SK-N-SH (cell line): ENCODE results near the gene EXOC1. TPM values are rescaled to one million over a fixed set of nuclear protein-coding genes. Genes with fewer than 3 reads are reported as not detected.

Experiments used
- CTCF ChIA-PET: fragments of 300-600, 350-600 bp; formaldehyde crosslinking; extraction: SDS; loops from one replicate; lab custom pipeline; 2021; lab: Yijun Ruan, JAX
- POLR2A ChIA-PET: fragments of 350-600 bp; sonication (Branson Sonifier 250); formaldehyde crosslinking; extraction: SDS; loops from one replicate; lab custom pipeline; 2020; ENCODE audit warnings: antibody characterized with exemption, inconsistent platforms; lab: Yijun Ruan, JAX
- DNase-seq: peaks from one replicate; pipeline ENCODE4 v3.0.0; 2012
- H2AFZ ChIP-seq: fragments of 200-600 bp; sonication (generic); 2 replicates; pipeline ENCODE4 v1.8.1; 2016; ENCODE audit warnings: antibody characterized with exemption, mild to moderate bottlenecking, low read depth
- H3F3A ChIP-seq: fragments of 200-600 bp; sonication (generic); replicated peaks from 2 replicates; pipeline ENCODE3; 2016; ENCODE audit warnings: antibody characterized with exemption, mild to moderate bottlenecking; ENCODE audit not compliant: insufficient read depth
- H3K27ac ChIP-seq, 2 experiments: fragments of 200-500 bp in 1 of 2; fragments of 200-600 bp in 1 of 2; sonication (Bioruptor generic) in 1 of 2; sonication (generic), shearing (Covaris generic) in 1 of 2; 2 replicates each; pipeline versions ENCODE4 v1.5.1 to v1.6.1; 2014 to 2016; ENCODE audit warnings: low read depth in 2 of 2, inconsistent platforms in 1 of 2, low read length in 1 of 2, mild to moderate bottlenecking in 1 of 2, mixed read lengths in 1 of 2
- H3K27me3 ChIP-seq: fragments of 200-600 bp; sonication (generic), shearing (Covaris generic); 2 replicates; pipeline ENCODE4 v1.6.1; 2016; ENCODE audit warnings: mixed run types; ENCODE audit not compliant: insufficient read depth
- H3K36me3 ChIP-seq, 2 experiments: fragments of 200-500 bp in 1 of 2; fragments of 200-600 bp in 1 of 2; sonication (Bioruptor generic) in 1 of 2; sonication (generic) in 1 of 2; replicated peaks in 1 of 2; 2 replicates each; pipeline versions ENCODE3 to v1.5.1; 2014 to 2016; ENCODE audit warnings: low read length in 1 of 2, mild to moderate bottlenecking in 1 of 2; ENCODE audit not compliant: insufficient read depth in 2 of 2, control insufficient read depth in 1 of 2
- H3K4me1 ChIP-seq, 2 experiments: fragments of 200-500 bp in 1 of 2; fragments of 200-600 bp in 1 of 2; sonication (Bioruptor generic) in 1 of 2; sonication (generic), shearing (Covaris generic) in 1 of 2; 2 replicates each; pipeline versions ENCODE4 v1.5.1 to v1.6.1; 2014 to 2016; ENCODE audit warnings: low read depth in 1 of 2, low read length in 1 of 2, mixed run types in 1 of 2; ENCODE audit not compliant: insufficient read depth in 2 of 2, control insufficient read depth in 1 of 2
- H3K4me2 ChIP-seq: fragments of 200-600 bp; sonication (generic), shearing (Covaris generic); 2 replicates; pipeline ENCODE4 v1.6.1; 2017; ENCODE audit warnings: mixed run types
- H3K4me3 ChIP-seq, 2 experiments: fragments of 200-500 bp in 1 of 2; fragments of 200-600 bp in 1 of 2; sonication (Bioruptor generic) in 1 of 2; sonication (generic), shearing (Covaris generic) in 1 of 2; 2 replicates each; pipeline versions ENCODE4 v1.5.1 to v1.8.1; 2014 to 2016; ENCODE audit warnings: low read depth in 2 of 2, inconsistent platforms in 1 of 2, low read length in 1 of 2, mild to moderate bottlenecking in 1 of 2, mixed read lengths in 1 of 2, moderate library complexity in 1 of 2
- H3K79me2 ChIP-seq: fragments of 200-600 bp; sonication (generic); 2 replicates; pipeline ENCODE4 v1.8.1; 2017; ENCODE audit warnings: mild to moderate bottlenecking; ENCODE audit not compliant: insufficient read depth
- H3K9ac ChIP-seq: fragments of 200-600 bp; sonication (generic); 2 replicates; pipeline ENCODE4 v1.6.1; 2017; ENCODE audit warnings: mixed run types
- H3K9me2 ChIP-seq: fragments of 200-600 bp; sonication (generic); 2 replicates; pipeline ENCODE4 v1.6.1; 2017; ENCODE audit warnings: mixed run types
- H3K9me3 ChIP-seq: fragments of 200-600 bp; sonication (generic); 2 replicates; pipeline ENCODE4 v1.6.1; 2017; ENCODE audit warnings: mixed run types, mild to moderate bottlenecking, moderate library complexity
- H4K20me1 ChIP-seq: fragments of 200-600 bp; sonication (generic); 2 replicates; pipeline ENCODE4 v1.6.1; 2017; ENCODE audit warnings: mild to moderate bottlenecking, mixed run types; ENCODE audit not compliant: insufficient read depth
- EP300 ChIP-seq, 2 experiments: IDR thresholded peaks; 2 replicates each; pipeline versions ENCODE4 v1.4.0 to v1.6.1; 2012; ENCODE audit warnings: borderline replicate concordance in 1 of 2, low read depth in 1 of 2, low read length in 1 of 2
- EZH2phosphoT487 ChIP-seq: fragments of 200-600 bp; sonication (generic); IDR thresholded peaks from 2 replicates; pipeline ENCODE4 v1.6.1; 2017; ENCODE audit warnings: low read depth, mixed run types, mild to moderate bottlenecking, antibody characterized with exemption, moderate library complexity, borderline replicate concordance
- FOXJ3 ChIP-seq: sonication (generic); formaldehyde crosslinking; IDR thresholded peaks from 2 replicates; pipeline ENCODE4 v1.5.1; 2020; ENCODE audit warnings: mild to moderate bottlenecking, missing genetic modification reagents
- GABPA ChIP-seq: IDR thresholded peaks from 2 replicates; pipeline ENCODE4 v1.4.0; 2012; ENCODE audit warnings: low read depth, mild to moderate bottlenecking
- GATA2 ChIP-seq: sonication (generic); formaldehyde crosslinking; IDR thresholded peaks from 2 replicates; pipeline ENCODE4 v1.5.0; 2020; ENCODE audit warnings: mild to moderate bottlenecking, missing genetic modification reagents
- JUND ChIP-seq: IDR thresholded peaks from 2 replicates; pipeline ENCODE4 v1.4.0; 2012
- MEF2A ChIP-seq: IDR thresholded peaks from 2 replicates; pipeline ENCODE4 v1.4.0; 2012; ENCODE audit warnings: low read depth, borderline replicate concordance
- MXI1 ChIP-seq: IDR thresholded peaks from 2 replicates; pipeline ENCODE4 v1.6.1; 2012; ENCODE audit warnings: mild to moderate bottlenecking, low read depth, low read length, improper control_type of control experiment
- NFIC ChIP-seq: IDR thresholded peaks from 2 replicates; pipeline ENCODE4 v1.4.0; 2012; ENCODE audit warnings: borderline replicate concordance
- NRF1 ChIP-seq: IDR thresholded peaks from 2 replicates; pipeline ENCODE4 v1.6.1; 2012; ENCODE audit warnings: low read depth, mild to moderate bottlenecking, low read length
- POLR2AphosphoS5 ChIP-seq: IDR thresholded peaks from 2 replicates; pipeline ENCODE4 v1.6.1; 2012; ENCODE audit warnings: low read depth, low read length
- RAD21 ChIP-seq: IDR thresholded peaks from 2 replicates; pipeline ENCODE4 v1.6.1; 2012; ENCODE audit warnings: mild to moderate bottlenecking, low read length
- RFX5 ChIP-seq: IDR thresholded peaks from 2 replicates; pipeline ENCODE4 v1.6.1; 2012; ENCODE audit warnings: mild to moderate bottlenecking, improper control_type of control experiment, low read length
- RXRA ChIP-seq: IDR thresholded peaks from 2 replicates; pipeline ENCODE4 v1.4.0; 2012; ENCODE audit warnings: low read depth, mild to moderate bottlenecking, borderline replicate concordance
- SMC3 ChIP-seq: IDR thresholded peaks from 2 replicates; pipeline ENCODE4 v1.6.1; 2012; ENCODE audit warnings: low read depth, low read length, improper control_type of control experiment
- TAF1 ChIP-seq: IDR thresholded peaks from 2 replicates; pipeline ENCODE4 v1.6.1; 2012; ENCODE audit warnings: low read depth, mild to moderate bottlenecking, low read length, moderate library complexity, borderline replicate concordance
- TEAD4 ChIP-seq: IDR thresholded peaks from 2 replicates; pipeline ENCODE4 v1.4.0; 2012; ENCODE audit warnings: mild to moderate bottlenecking, borderline replicate concordance; ENCODE audit not compliant: insufficient read depth
- WGBS: methylation state at CpG from one replicate; pipeline ENCODE4 v1.1.6; 2017; ENCODE audit warnings: low lambda C conversion rate; 5-methylcytosine and 5-hydroxymethylcytosine counted together
- polyA plus RNA-seq, 3 experiments: library from polyadenylated mRNA; depleted of rRNA; stranded (reverse); fragments of >200 nt; gene quantifications; 2 replicates each; pipeline ENCODE4 v1.2.3, GENCODE V29; 2012
- TF ChIP-seq, protein P1 (sequence below): fragments of 150-350 bp; IDR thresholded peaks from 2 replicates; pipeline ENCODE4 v1.6.1; 2017; ENCODE audit warnings: antibody characterized with exemption, low read length, low read depth, borderline replicate concordance
- TF ChIP-seq, protein P2 (sequence below): IDR thresholded peaks from 2 replicates; pipeline ENCODE4 v1.4.0; 2012; ENCODE audit warnings: low read depth, borderline replicate concordance
- TF ChIP-seq, protein P3 (sequence below): IDR thresholded peaks from 2 replicates; pipeline ENCODE4 v1.4.0; 2012; ENCODE audit warnings: low read depth, borderline replicate concordance

The EXOC1 gene
- polyA plus RNA-seq, 1 of the 3 experiments (the other 2 are of a cell fraction) = 13.5 TPM

DNA sequence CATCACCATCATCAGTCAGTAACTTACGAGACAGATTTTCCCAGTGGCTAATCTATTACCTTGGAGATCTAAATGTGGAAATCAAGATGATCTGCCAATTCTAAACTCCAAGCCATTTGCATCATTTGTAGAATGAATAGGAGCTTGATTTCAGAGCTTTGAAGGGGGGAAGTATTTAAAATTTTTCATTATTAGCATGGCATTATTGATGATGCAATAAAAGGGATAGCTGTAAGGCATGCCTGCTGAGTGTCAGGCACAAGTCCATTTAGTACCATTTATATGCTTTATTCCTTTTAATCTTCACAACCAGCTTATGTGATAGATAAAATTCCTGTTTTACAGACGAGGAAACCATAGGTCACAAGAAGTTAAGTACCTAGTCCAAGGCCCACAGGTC, 28.6 kb upstream of the EXOC1 start:
- H3K79me2 ChIP-seq = no peaks in the 10 kb centered on the region
- TF ChIP-seq, protein P1, sequence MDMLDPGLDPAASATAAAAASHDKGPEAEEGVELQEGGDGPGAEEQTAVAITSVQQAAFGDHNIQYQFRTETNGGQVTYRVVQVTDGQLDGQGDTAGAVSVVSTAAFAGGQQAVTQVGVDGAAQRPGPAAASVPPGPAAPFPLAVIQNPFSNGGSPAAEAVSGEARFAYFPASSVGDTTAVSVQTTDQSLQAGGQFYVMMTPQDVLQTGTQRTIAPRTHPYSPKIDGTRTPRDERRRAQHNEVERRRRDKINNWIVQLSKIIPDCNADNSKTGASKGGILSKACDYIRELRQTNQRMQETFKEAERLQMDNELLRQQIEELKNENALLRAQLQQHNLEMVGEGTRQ = no peak
- no peak for TF ChIP-seq RFX5
- TF ChIP-seq, all 33 proteins: peak for 0
- Histone ChIP-seq H3F3A (no peaks in the 10 kb centered on the region), H4K20me1 (no peaks in the 10 kb centered on the region), H3K4me3 (no peak overlapping the region), H3K4me1 (no peaks in the 10 kb centered on the region), H3K27me3 (no peaks in the 10 kb centered on the region), H2AFZ (no peak overlapping the region), H3K27ac (no peak overlapping the region), H3K9me3 (no peaks in the 10 kb centered on the region), H3K9ac (no peak overlapping the region), H3K36me3 (no peaks in the 10 kb centered on the region), H3K4me2 (no peak overlapping the region), H3K9me2 (no peaks in the 10 kb centered on the region)
- CTCF ChIA-PET = interaction anchor here (1.0 kb wide), 1 partner anchor 124 kb away, joined by 3 read pairs; the partner anchor contains the start of gene CEP135
- DNase-seq = no peak
- POLR2A ChIA-PET = interaction anchor here (1.1 kb wide), 1 partner anchor 278 kb away, joined by 7 read pairs; the partner anchor contains the start of gene CLOCK
- WGBS = 29% methylated on average over 2 of the region's 2 CpGs

DNA sequence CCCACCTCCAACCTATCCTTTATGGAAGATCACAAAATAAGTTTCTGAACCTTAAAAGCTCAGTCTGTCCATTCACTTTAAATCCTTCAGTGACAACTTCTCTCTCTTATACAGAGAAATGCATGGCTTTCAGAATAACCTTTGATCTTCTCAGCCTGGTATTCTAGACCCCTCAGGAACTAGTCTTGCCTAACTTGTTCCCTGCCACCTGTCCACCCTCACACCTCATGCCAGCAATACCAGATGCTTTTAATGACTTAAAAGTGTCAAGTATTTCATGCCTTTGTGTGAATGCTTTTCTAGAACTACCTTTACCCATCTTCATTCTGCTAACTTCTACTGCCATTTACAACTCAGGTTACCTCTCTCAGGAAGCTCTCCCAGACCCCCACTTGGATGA, 26.5 kb upstream of the EXOC1 start:
- no peak overlapping the region for H2AFZ ChIP-seq
- H3K27me3 ChIP-seq = no peaks in the 10 kb centered on the region
- ChIA-PET POLR2A (no interaction called here), CTCF (interaction anchor here (1.3 kb wide), 1 partner anchor 39 kb away, joined by 3 read pairs; no protein-coding TSS in a partner anchor)
- no peak for TF ChIP-seq EZH2phosphoT487
- no peak for TF ChIP-seq TAF1
- TF ChIP-seq, protein P1 = no peak
- TF ChIP-seq RAD21 = no peak
- no peak for TF ChIP-seq POLR2AphosphoS5
- TF ChIP-seq FOXJ3 (CRISPR knock-in tag) = no peak
- TF ChIP-seq EP300 (IDR thresholded peaks at IDR 0.05; ENCODE audit: borderline replicate concordance in 1 of 2, low read depth in 1 of 2, low read length in 1 of 2) = no peak
- no peak for TF ChIP-seq GABPA
- TF ChIP-seq MEF2A = no peak
- TF ChIP-seq, protein P2, sequence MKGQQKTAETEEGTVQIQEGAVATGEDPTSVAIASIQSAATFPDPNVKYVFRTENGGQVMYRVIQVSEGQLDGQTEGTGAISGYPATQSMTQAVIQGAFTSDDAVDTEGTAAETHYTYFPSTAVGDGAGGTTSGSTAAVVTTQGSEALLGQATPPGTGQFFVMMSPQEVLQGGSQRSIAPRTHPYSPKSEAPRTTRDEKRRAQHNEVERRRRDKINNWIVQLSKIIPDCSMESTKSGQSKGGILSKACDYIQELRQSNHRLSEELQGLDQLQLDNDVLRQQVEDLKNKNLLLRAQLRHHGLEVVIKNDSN = no peak
- TF ChIP-seq GATA2 = no peak
- TF ChIP-seq MXI1 = no peak
- TF ChIP-seq SMC3 = no peak
- no peak for TF ChIP-seq NFIC
- TF ChIP-seq TEAD4 = no peak
- no peak for TF ChIP-seq RXRA
- TF ChIP-seq JUND = no peak
- TF ChIP-seq, protein P3, sequence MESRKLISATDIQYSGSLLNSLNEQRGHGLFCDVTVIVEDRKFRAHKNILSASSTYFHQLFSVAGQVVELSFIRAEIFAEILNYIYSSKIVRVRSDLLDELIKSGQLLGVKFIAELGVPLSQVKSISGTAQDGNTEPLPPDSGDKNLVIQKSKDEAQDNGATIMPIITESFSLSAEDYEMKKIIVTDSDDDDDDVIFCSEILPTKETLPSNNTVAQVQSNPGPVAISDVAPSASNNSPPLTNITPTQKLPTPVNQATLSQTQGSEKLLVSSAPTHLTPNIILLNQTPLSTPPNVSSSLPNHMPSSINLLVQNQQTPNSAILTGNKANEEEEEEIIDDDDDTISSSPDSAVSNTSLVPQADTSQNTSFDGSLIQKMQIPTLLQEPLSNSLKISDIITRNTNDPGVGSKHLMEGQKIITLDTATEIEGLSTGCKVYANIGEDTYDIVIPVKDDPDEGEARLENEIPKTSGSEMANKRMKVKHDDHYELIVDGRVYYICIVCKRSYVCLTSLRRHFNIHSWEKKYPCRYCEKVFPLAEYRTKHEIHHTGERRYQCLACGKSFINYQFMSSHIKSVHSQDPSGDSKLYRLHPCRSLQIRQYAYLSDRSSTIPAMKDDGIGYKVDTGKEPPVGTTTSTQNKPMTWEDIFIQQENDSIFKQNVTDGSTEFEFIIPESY = no peak
- TF ChIP-seq NRF1 = no peak
- DNase-seq = no peak
- H3K4me2 ChIP-seq = no peak overlapping the region
- no peak overlapping the region for H3K9ac ChIP-seq
- H3K36me3 ChIP-seq = no peaks in the 10 kb centered on the region
- H3K9me2 ChIP-seq = no peaks in the 10 kb centered on the region
- H3K4me1 ChIP-seq = no peaks in the 10 kb centered on the region
- H3F3A ChIP-seq = no peaks in the 10 kb centered on the region
- no peak overlapping the region for H3K27ac ChIP-seq
- no peaks in the 10 kb centered on the region for H4K20me1 ChIP-seq
- H3K9me3 ChIP-seq = no peaks in the 10 kb centered on the region
- no peaks in the 10 kb centered on the region for H3K79me2 ChIP-seq
- no peak overlapping the region for H3K4me3 ChIP-seq
